HG03175 (cell line): ENCODE measurements around the gene PCDHGA10.
"Not testable (repeated sequence)": the region's sequence is repeated elsewhere in the genome, so short reads cannot be mapped to it uniquely, and the experiment has no call there.

Experiments
- ATAC-seq: cut with Tn5 transposase; IDR thresholded peaks from one replicate; pipeline ENCODE4 v1.9.1; 2021; ENCODE audit warnings: mild to moderate bottlenecking, moderate library complexity; ENCODE audit not compliant: unreplicated experiment

PCDHGA10 gene

DNA sequence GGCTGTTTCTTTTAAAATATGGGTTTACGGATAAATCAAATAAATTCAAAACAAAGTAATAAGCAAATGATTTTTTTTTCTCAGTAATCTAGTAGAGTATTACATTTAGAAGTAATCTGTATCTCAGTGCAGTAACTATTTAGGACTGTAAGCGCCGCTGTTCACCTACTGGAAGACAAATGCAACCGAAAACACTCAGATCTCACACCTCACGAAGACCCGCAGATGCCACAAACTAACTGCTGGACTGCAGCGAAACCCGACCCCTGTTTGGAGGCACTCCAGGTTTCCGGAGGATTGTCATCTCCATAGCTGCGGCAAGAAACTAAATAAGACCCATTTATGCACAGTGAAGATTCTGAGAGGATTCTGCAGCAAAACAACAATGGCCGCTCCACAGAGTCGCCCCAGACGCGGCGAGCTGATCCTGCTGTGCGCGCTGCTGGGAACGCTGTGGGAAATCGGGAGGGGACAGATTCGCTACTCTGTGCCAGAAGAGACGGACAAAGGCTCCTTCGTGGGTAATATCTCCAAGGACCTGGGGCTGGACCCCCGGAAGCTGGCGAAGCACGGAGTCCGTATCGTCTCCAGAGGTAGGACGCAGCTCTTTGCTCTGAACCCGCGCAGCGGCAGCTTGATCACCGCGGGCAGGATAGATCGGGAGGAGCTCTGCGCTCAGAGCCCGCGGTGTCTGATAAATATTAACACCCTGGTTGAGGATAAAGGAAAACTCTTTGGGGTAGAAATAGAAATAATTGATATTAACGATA is 20.2 kb upstream of the PCDHGA10 start, which contains the start of gene PCDHGA8:
Gene PCDHGA8, plus strand, starts transcription at position 205 of the 770 bp plus-strand sequence. Its CDS starts 181 bp downstream, at position 386.
- no peak for ATAC-seq

DNA sequence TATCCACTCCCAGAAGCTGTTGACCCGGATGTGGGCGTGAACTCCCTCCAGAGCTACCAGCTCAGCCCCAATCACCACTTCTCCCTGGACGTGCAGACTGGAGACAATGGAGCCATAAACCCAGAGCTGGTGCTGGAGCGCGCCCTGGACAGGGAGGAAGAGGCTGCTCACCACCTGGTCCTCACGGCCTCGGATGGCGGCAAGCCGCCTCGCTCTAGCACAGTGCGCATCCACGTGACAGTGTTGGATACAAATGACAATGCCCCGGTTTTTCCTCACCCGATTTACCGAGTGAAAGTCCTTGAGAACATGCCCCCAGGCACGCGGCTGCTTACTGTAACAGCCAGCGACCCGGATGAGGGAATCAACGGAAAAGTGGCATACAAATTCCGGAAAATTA is 19.5 kb upstream of the PCDHGA10 start:
- no peak for ATAC-seq

DNA sequence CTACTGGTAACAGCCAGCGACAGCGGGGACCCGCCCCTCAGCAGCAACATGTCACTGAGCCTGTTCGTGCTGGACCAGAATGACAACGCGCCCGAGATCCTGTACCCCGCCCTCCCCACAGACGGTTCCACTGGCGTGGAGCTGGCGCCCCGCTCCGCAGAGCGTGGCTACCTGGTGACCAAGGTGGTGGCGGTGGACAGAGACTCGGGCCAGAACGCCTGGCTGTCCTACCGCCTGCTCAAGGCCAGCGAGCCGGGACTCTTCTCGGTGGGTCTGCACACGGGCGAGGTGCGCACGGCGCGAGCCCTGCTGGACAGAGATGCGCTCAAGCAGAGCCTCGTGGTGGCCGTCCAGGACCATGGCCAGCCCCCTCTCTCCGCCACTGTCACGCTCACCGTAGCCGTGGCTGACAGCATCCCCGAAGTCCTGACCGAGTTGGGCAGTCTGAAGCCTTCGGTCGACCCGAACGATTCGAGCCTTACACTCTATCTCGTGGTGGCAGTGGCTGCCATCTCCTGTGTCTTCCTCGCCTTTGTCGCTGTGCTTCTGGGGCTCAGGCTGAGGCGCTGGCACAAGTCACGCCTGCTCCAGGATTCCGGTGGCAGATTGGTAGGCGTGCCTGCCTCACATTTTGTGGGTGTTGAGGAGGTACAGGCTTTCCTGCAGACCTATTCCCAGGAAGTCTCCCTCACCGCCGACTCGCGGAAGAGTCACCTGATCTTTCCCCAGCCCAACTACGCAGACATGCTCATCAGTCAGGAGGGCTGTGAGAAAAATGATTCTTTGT is 18.2 kb upstream of the PCDHGA10 start:
- ATAC-seq: not testable (repeated sequence)

DNA sequence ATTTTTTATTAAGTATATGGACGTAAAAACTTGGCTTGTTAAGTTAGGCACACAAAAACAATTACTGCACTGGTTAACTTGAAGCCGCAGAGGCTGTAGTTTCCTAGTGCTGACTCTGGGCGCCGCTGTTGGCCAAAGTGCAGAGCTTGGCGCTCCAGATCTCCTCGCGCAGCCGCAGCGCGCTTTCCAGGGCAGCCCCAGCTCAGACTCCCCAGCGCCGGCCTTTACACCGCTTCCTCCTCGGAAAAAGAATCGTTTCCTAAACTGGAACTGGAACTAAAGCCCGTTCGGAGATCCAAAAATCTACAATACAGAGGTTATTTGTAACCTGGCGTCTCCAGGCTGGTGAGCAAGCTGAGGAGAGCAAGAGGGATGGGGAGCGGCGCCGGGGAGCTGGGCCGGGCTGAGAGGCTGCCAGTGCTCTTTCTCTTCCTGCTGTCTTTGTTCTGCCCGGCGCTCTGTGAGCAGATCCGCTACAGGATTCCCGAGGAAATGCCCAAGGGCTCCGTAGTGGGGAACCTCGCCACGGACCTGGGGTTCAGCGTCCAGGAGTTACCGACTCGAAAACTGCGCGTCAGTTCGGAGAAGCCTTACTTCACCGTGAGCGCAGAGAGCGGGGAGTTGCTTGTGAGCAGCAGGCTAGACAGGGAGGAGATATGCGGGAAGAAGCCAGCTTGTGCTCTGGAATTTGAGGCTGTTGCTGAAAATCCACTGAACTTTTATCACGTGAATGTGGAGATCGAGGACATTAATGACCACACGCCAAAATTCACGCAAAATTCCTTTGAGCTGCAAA is 14.8 kb upstream of the PCDHGA10 start, which contains the start of gene PCDHGB5:
Gene PCDHGB5, plus strand, starts transcription at position 192 of the 796 bp plus-strand sequence. Its CDS starts 181 bp downstream, at position 373.
- ATAC-seq: peak; percentile 61

DNA sequence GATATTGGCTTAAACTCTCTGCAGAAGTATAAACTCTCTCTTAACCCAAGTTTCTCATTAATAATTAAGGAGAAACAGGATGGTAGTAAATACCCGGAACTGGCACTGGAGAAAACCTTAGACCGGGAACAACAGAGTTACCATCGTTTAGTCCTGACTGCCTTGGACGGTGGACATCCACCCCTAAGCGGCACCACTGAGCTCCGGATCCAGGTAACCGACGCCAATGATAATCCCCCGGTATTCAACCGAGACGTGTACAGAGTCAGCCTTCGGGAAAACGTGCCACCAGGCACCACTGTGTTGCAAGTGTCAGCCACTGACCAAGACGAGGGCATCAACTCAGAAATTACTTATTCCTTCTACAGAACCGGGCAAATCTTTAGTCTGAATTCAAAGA is 14.2 kb upstream of the PCDHGA10 start:
- ATAC-seq: no peak

DNA sequence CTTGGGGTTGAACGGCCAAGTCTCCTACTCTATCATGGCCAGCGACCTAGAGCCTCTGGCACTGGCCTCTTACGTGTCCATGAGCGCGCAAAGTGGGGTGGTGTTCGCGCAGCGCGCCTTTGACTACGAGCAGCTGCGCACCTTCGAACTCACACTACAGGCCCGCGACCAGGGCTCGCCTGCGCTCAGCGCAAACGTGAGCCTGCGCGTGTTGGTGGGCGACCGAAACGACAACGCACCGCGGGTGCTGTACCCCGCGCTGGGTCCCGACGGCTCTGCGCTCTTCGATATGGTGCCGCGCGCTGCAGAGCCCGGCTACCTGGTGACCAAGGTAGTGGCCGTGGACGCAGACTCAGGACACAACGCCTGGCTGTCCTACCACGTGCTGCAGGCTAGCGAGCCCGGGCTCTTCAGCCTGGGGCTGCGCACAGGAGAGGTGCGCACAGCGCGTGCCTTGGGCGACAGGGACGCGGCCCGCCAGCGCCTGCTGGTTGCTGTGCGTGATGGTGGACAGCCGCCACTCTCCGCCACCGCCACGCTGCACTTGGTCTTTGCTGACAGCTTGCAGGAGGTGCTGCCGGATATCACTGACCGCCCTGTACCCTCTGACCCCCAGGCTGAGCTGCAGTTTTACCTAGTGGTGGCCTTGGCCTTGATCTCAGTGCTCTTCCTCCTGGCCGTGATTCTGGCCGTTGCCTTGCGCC is 13.1 kb upstream of the PCDHGA10 start:
- no peak for ATAC-seq

DNA sequence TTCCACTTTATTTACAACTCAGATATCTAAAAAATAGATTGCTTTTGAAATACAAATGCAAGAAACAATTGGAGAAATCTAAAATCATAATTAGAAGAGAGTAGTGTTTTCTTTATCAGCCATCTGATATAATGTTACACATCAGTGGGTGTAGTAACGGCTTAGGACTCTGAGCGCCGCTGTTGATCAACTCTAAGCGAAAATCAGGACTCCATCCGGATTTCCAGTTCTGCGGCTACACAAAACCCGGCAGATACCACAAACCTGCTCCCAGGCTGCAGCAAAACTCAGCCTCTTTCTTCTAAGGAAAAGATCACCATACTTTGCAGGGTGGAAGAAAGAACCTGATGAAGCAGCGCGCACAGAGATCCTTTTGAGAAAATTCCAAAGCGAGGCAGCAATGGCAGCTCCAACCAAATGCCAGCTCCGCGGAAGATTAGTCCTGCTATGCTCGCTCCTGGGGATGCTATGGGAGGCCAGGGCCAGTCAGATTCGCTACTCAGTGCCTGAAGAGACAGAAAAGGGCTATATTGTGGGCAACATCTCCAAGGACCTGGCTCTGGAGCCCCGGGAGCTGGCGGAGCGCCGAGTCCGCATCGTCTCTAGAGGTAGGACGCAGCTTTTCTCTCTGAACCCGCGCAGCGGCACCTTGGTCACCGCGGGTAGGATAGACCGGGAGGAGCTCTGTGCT is 10.1 kb upstream of the PCDHGA10 start, which contains the start of gene PCDHGA9:
Gene PCDHGA9, plus strand, starts transcription at position 226 of the 691 bp plus-strand sequence. Its CDS starts 175 bp downstream, at position 401.
- peak; percentile 47 for ATAC-seq

DNA sequence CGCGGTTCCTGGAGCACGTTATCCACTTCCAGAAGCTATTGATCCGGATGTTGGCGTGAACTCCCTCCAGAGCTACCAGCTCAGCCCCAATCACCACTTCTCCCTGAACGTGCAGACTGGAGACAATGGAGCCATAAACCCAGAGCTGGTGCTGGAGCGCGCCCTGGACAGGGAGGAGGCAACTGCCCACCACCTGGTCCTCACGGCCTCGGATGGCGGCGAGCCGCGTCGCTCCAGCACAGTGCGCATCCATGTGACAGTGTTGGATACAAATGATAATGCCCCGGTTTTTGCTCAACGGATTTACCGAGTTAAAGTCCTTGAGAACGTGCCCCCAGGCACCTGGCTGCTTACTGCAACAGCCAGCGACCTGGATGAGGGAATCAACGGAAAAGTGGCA is 9.4 kb upstream of the PCDHGA10 start:
- ATAC-seq: no peak

DNA sequence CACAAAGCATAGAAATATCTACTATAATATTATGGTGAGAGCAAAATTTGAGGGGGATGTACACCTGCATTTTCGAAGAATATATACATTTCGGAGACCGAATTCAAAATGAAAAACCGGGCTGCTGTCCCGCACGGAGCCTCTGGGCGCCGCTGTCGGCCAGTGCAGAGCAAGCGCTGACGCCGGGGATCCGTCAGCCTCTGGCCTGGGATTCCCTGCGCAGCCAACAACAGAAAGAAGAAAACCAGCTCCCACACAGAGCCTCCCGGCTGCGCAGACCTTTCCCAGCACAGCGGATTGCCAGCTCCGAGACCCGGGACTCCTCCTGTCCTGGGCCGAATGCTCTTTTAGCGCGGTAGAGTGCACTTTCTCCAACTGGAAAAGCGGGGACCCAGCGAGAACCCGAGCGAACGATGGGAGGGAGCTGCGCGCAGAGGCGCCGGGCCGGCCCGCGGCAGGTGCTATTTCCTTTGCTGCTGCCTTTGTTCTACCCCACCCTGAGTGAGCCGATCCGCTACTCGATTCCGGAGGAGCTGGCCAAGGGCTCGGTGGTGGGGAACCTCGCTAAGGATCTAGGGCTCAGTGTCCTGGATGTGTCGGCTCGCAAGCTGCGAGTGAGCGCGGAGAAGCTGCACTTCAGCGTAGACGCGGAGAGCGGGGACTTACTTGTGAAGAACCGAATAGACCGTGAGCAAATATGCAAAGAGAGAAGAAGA is 4.8 kb upstream of the PCDHGA10 start, which contains the start of gene PCDHGB6:
Gene PCDHGB6, plus strand, starts transcription at position 232 of the 716 bp plus-strand sequence. Its CDS starts 182 bp downstream, at position 414.
- not testable (repeated sequence) for ATAC-seq

DNA sequence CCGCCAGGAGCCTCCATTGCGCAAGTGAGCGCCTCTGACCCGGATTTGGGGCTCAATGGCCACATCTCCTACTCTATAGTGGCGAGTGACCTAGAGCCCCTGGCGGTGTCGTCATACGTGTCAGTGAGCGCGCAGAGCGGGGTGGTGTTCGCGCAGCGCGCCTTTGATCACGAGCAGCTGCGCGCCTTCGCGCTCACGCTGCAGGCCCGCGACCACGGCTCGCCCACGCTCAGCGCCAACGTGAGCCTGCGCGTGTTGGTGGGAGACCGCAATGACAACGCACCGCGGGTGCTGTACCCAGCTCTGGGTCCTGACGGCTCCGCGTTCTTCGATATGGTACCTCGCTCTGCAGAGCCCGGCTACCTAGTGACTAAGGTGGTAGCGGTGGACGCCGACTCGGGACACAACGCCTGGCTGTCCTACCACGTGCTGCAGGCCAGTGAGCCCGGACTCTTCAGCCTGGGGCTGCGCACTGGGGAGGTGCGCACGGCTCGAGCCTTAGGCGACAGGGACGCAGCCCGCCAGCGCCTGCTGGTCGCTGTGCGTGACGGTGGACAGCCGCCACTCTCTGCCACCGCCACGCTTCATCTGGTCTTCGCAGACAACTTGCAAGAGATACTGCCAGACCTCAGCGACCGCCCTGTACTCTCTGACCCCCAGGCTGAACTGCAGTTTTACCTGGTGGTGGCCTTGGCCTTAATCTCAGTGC is 3.0 kb upstream of the PCDHGA10 start:
- ATAC-seq: no peak

DNA sequence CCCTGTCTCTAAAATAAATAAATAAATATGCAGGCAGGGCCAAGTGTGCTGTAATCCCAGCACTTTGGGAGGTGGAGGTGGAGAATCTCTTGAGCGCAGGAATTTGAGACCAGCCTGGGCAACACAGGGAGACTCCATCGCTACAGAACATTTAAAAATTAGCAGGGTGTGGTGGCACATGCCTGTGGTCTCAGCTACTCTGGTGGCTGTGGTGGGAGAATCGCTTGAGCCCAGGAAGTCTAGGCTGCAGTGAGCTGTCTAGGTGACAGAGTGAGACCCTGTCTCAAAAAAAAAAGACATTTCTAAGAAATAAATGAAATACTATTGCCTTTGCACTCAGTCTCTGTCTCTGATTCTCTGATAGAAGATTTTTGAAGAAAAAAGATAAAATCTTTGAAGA is 1.2 kb upstream of the PCDHGA10 start:
- ATAC-seq: no peak

DNA sequence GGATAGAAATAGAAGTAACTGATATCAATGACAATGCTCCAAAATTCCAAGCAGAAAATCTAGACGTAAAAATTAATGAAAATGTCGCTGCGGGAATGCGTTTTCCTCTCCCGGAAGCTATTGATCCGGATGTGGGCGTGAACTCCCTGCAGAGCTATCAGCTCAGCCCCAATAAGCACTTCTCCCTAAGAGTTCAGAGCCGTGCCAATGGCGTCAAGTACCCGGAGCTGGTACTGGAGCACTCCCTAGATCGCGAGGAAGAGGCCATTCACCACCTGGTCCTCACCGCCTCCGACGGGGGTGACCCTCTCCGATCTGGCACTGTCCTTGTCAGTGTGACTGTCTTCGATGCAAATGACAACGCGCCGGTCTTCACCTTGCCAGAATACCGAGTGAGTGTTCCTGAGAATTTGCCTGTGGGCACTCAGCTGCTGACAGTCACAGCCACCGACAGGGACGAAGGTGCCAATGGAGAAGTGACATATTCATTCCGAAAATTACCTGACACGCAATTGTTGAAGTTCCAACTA is 818 bp downstream of the PCDHGA10 start:
- no peak for ATAC-seq

DNA sequence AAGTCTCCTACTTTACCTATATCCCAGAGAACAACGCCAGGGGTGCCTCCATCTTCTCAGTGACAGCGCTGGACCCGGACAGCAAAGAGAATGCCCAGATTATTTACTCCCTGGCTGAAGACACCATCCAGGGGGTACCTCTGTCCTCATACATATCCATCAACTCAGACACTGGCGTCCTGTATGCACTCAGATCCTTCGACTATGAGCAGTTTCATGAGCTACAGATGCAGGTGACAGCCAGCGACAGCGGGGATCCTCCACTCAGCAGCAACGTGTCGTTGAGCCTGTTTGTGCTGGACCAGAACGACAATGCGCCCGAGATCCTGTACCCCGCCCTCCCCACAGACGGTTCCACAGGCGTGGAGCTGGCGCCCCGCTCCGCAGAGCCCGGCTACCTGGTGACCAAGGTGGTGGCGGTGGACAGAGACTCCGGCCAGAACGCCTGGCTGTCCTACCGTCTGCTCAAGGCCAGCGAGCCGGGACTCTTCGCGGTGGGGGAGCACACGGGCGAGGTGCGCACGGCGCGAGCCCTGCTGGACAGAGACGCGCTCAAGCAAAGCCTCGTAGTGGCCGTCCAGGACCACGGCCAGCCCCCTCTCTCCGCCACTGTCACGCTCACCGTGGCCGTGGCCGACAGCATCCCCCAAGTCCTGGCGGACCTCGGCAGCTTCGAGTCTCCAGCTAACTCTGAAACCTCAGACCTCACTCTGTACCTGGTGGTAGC is 1.9 kb downstream of the PCDHGA10 start:
- not testable (repeated sequence) for ATAC-seq

DNA sequence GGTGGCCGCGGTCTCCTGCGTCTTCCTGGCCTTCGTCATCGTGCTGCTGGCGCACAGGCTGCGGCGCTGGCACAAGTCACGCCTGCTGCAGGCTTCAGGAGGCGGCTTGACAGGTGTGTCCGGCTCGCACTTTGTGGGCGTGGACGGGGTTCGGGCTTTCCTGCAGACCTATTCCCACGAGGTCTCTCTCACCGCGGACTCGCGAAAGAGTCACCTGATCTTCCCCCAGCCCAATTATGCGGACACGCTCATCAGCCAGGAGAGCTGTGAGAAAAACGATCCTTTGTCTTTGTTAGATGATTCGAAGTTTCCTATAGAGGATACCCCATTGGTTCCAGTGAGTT is 2.5 kb downstream of the PCDHGA10 start:
- ATAC-seq: not testable (repeated sequence)

DNA sequence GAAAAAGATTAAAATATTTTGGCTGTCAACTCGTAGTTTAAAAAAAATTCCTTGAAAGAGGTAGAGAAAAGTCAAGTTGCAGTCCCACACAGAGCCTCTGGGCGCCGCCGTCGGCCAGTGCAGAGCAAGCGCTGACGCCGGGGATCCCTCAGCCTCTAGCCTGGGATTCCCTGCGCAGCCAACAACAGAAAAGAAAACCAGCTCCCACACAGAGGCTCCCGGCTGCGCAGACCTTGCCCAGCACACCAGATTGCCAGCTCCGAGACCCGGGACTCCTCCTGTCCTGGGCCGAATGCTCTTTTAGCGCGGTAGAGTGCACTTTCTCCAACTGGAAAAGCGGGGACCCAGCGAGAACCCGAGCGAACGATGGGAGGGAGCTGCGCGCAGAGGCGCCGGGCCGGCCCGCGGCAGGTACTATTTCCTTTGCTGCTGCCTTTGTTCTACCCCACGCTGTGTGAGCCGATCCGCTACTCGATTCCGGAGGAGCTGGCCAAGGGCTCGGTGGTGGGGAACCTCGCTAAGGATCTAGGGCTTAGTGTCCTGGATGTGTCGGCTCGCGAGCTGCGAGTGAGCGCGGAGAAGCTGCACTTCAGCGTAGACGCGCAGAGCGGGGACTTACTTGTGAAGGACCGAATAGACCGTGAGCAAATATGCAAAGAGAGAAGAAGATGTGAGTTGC is 4.8 kb downstream of the PCDHGA10 start, which contains the start of gene PCDHGB7:
Gene PCDHGB7, plus strand, starts transcription at position 184 of the 679 bp plus-strand sequence. Its CDS starts 183 bp downstream, at position 367.
- ATAC-seq: peak; percentile 60

DNA sequence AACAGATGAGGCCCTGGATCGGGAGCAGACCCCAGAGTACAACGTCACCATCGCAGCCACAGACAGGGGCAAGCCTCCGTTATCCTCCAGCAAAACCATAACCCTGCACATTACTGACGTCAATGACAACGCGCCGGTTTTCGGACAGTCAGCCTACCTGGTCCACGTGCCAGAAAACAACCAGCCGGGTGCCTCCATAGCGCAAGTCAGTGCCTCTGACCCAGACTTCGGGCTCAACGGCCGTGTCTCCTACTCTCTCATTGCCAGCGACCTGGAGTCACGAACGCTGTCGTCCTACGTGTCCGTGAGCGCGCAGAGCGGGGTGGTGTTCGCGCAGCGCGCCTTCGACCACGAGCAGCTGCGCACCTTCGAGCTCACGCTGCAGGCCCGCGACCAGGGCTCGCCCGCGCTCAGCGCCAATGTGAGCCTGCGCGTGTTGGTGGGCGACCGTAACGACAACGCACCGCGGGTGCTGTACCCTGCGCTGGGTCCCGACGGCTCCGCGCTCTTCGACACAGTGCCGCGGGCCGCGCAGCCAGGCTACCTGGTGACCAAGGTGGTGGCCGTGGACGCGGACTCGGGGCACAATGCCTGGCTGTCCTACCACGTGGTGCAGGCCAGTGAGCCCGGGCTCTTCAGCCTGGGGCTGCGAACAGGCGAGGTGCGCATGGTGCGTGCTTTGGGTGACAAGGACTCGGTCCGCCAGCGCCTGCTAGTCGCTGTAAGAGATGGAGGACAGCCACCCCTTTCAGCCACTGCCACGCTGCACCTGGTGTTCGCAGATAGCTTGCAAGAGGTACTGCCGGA is 6.5 kb downstream of the PCDHGA10 start:
- no peak for ATAC-seq
